ENCODE data around the gene ZNF335. TPM values are rescaled to one million over a fixed set of nuclear protein-coding genes. Genes with fewer than 3 reads are reported as not detected.

Gene ZNF335
- total and polyA plus RNA-seq, 2 of the 13 experiments (the other 11 are each of a cell fraction or from before 2014, with no cell fraction given) = 9.7 to 13.7 TPM

DNA sequence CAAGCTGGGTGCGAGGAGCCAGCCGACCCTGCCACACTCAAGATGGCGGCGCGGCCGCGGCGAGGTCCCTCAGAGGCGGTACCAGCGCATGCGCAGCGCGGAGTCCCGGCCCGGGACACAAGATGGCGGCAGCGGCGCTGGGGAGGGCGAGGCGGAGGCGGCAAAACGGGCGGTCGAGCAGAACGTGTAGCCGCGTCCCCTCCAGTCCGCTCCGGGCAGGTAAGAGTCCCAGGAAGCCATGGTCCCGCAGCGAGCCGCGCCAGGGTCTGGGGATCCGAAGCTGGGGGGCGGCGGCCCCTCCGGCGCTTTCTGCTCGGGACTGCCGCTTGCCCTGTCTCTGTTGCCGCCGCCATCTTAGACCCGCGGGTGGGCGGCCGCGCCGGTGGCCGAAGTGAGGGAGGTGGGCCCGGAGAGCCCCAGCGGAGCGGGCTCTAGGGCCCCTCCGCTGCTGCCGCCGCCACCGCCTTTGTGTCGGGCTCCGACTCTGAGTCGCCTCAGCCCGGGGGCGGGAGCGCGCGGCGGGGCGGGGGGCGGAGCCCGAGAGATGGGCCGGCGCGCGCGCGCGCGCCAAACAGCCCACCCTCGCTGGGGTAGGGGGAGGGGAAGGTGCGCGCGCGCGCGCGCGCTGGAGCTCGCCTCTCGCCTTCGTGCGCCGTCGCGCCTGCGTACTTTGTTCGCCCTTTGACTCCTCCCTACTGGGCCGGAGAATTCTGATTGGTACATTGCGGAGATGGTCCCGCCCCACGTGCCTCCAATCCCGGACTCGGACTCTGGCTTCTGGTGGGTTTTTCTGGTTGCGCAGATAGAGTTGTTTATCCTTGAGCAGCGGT, 37.2 kb downstream of the ZNF335 start, which contains the start of gene PCIF1 (continued):
- TF ChIP-seq, protein P1, sequence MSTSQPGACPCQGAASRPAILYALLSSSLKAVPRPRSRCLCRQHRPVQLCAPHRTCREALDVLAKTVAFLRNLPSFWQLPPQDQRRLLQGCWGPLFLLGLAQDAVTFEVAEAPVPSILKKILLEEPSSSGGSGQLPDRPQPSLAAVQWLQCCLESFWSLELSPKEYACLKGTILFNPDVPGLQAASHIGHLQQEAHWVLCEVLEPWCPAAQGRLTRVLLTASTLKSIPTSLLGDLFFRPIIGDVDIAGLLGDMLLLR (CRISPR knock-in tag; IDR thresholded peaks at IDR 0.05) = peak; percentile 97
- TF ChIP-seq, protein P2, sequence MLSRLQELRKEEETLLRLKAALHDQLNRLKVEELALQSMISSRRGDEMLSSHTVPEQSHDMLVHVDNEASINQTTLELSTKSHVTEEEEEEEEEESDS (CRISPR knock-in tag; IDR thresholded peaks at IDR 0.05; ENCODE audit: borderline replicate concordance) = no peak; the same call in 1 of the 2 replicates
- TF ChIP-seq, protein P3, sequence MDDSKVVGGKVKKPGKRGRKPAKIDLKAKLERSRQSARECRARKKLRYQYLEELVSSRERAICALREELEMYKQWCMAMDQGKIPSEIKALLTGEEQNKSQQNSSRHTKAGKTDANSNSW (CRISPR knock-in tag; IDR thresholded peaks at IDR 0.05; ENCODE audit: borderline replicate concordance) = peak; percentile 68; the same call in 1 of the 2 replicates
- peak; percentile 99 for TF ChIP-seq AHR (CRISPR knock-in tag; IDR thresholded peaks at IDR 0.05)
- TF ChIP-seq ZNF720 (CRISPR knock-in tag; IDR thresholded peaks at IDR 0.05) = no peak
- TF ChIP-seq HES4 (CRISPR knock-in tag; IDR thresholded peaks at IDR 0.05; ENCODE audit: borderline replicate concordance) = peak; percentile 99
- TF ChIP-seq KDM6A (CRISPR knock-in tag; IDR thresholded peaks at IDR 0.05; ENCODE audit: low read depth) = no peak
- peak; percentile 90; the same call in 1 of the 2 replicates for TF ChIP-seq SAP130 (CRISPR knock-in tag; IDR thresholded peaks at IDR 0.05; ENCODE audit: low read depth)
- TF ChIP-seq ZMYM3 (CRISPR knock-in tag; IDR thresholded peaks at IDR 0.05) = 0 out of 2 replicates have a peak, but pooled peaks have one; percentile 64
- TF ChIP-seq ISL2 (CRISPR knock-in tag; IDR thresholded peaks at IDR 0.05) = peak; percentile 57; the same call in 1 of the 2 replicates
- peak; percentile 75 for TF ChIP-seq ZNF773 (CRISPR knock-in tag; IDR thresholded peaks at IDR 0.05; ENCODE audit: borderline replicate concordance)
- no peak for TF ChIP-seq ZNF432 (CRISPR knock-in tag; IDR thresholded peaks at IDR 0.05; ENCODE audit: borderline replicate concordance)
- TF ChIP-seq ZBTB3 (CRISPR knock-in tag; IDR thresholded peaks at IDR 0.05; ENCODE audit: borderline replicate concordance, low read depth) = no peak
- peak; percentile 98 for TF ChIP-seq ZNF224 (CRISPR knock-in tag; IDR thresholded peaks at IDR 0.05)
- TF ChIP-seq ARID2 (CRISPR knock-in tag; IDR thresholded peaks at IDR 0.05; ENCODE audit: borderline replicate concordance) = no peak
- TF ChIP-seq FOXP1 (IDR thresholded peaks at IDR 0.05) = no peak
- TF ChIP-seq FOXP1 (CRISPR knock-in tag; IDR thresholded peaks at IDR 0.05) = no peak; the same call in 1 of the 2 replicates
- peak; percentile 46; the same call in 1 of the 2 replicates for TF ChIP-seq SOX5 (CRISPR knock-in tag; IDR thresholded peaks at IDR 0.05; ENCODE audit: borderline replicate concordance)
- peak; percentile 71; the same call in 1 of the 2 replicates for TF ChIP-seq ZNF34 (CRISPR knock-in tag; IDR thresholded peaks at IDR 0.05; ENCODE audit: borderline replicate concordance)
- TF ChIP-seq, protein P4, sequence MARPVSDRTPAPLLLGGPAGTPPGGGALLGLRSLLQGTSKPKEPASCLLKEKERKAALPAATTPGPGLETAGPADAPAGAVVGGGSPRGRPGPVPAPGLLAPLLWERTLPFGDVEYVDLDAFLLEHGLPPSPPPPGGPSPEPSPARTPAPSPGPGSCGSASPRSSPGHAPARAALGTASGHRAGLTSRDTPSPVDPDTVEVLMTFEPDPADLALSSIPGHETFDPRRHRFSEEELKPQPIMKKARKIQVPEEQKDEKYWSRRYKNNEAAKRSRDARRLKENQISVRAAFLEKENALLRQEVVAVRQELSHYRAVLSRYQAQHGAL (CRISPR knock-in tag; IDR thresholded peaks at IDR 0.05; ENCODE audit: not compliant biosample characterization) = no peak
- TF ChIP-seq EED (CRISPR knock-in tag; IDR thresholded peaks at IDR 0.05) = peak; percentile 95
- TF ChIP-seq ZNF768 (CRISPR knock-in tag; IDR thresholded peaks at IDR 0.05) = peak; percentile 19; the same call in 1 of the 2 replicates
- peak; percentile 74 for TF ChIP-seq CHD2 (IDR thresholded peaks at IDR 0.05; ENCODE audit: low read depth, low read length)
- peak; percentile 48 for TF ChIP-seq KLF9 (CRISPR knock-in tag; IDR thresholded peaks at IDR 0.05; ENCODE audit: low read depth)

All from HepG2 (cell line).